Vagina (tissue), 2 donors: Measurements from ENCODE around the gene DYNLT3. TPM values are rescaled to one million over a fixed set of nuclear protein-coding genes. Genes with fewer than 3 reads are reported as not detected.

Source experiments
- DNase-seq, 2 donors: peaks; one replicate each; pipeline ENCODE4 v3.0.0-alpha.2; 2017; ENCODE audit errors: extremely low spot score in 2 of 2
- H3K27ac ChIP-seq: fragments of 200-600 bp; sonication (generic); one replicate; pipeline ENCODE4 v1.5.1; 2019
- H3K27me3 ChIP-seq: fragments of 200-600 bp; sonication (generic); one replicate; pipeline ENCODE4 v1.5.1; 2019
- H3K36me3 ChIP-seq, 2 donors: fragments of 200-600 bp; sonication (generic); one replicate each; pipeline ENCODE4 v1.5.1; 2017 to 2019
- H3K4me1 ChIP-seq: fragments of 200-600 bp; sonication (generic); one replicate; pipeline ENCODE4 v1.5.1; 2019
- H3K4me3 ChIP-seq, 2 donors: fragments of 200-600 bp; sonication (generic); 1 replicate in 1 of 2; 2 replicates in 1 of 2; pipeline ENCODE4 v1.5.1; 2016 to 2019
- H3K9me3 ChIP-seq: fragments of 200-600 bp; sonication (generic); one replicate; pipeline ENCODE4 v1.5.1; 2019
- CTCF ChIP-seq, 3 experiments: fragments of 450-650 bp in 2 of 3; fragments of 200-600 bp in 1 of 3; sonication (generic) in 1 of 3; IDR thresholded peaks; one replicate each; pipeline ENCODE4 v1.5.1; 2017 to 2019; ENCODE audit warnings: antibody characterized with exemption in 3 of 3, mild to moderate bottlenecking in 2 of 3, moderate library complexity in 2 of 3
- POLR2A ChIP-seq, 2 donors: fragments of 450-650 bp; IDR thresholded peaks; one replicate each; pipeline ENCODE4 v1.6.1; 2017; ENCODE audit warnings: antibody characterized with exemption in 2 of 2, mild to moderate bottlenecking in 2 of 2, moderate library complexity in 2 of 2
- POLR2AphosphoS5 ChIP-seq, 2 donors: sonication (generic); formaldehyde crosslinking; IDR thresholded peaks; one replicate each; pipeline ENCODE4 v1.9.0; 2017; ENCODE audit warnings: antibody characterized with exemption in 2 of 2, mild to moderate bottlenecking in 2 of 2, low read depth in 1 of 2; ENCODE audit not compliant: insufficient read depth in 1 of 2
- intact Hi-C: fragments of 100-400 bp; cut with DNase I; formaldehyde crosslinking; loops from one replicate; pipeline ENCODE4 v1.15.1; 2023
- total RNA-seq: library from RNA; depleted of rRNA; stranded (reverse); fragments of >200 nt; gene quantifications from one replicate; pipeline ENCODE4 v1.2.3, GENCODE V29; 2016

The DYNLT3 gene
- total RNA-seq, 1 donor from 2014 or later = 18.7 TPM

- intact Hi-C loops = no loop called here
- DNase-seq = no peak
- Histone ChIP-seq H3K36me3 (no peaks in the 10 kb centered on the region), H3K4me1 (no peaks in the 10 kb centered on the region), H3K27me3 (no peaks in the 10 kb centered on the region), H3K9me3 (no peaks in the 10 kb centered on the region), H3K27ac (no peak overlapping the region), H3K4me3 (no peak overlapping the region)
- TF ChIP-seq POLR2A (IDR thresholded peaks at IDR 0.05) (no peak), POLR2AphosphoS5 (IDR thresholded peaks at IDR 0.05; ENCODE audit: insufficient read depth in 1 of 2, low read depth in 1 of 2) (no peak), CTCF (IDR thresholded peaks at IDR 0.05) (no peak)
Observed at GRCh38 chrX:37875675-37876074, 28.3 kb upstream of the DYNLT3 start.

GRCh38 chrX:37873220-37873619 is 25.8 kb upstream of the DYNLT3 start:
- Histone ChIP-seq H3K27me3 (no peaks in the 10 kb centered on the region), H3K36me3 (no peaks in the 10 kb centered on the region), H3K4me1 (no peaks in the 10 kb centered on the region), H3K9me3 (no peaks in the 10 kb centered on the region), H3K27ac (no peak overlapping the region), H3K4me3 (no peak overlapping the region)
- no peak for DNase-seq
- TF ChIP-seq POLR2AphosphoS5 (IDR thresholded peaks at IDR 0.05; ENCODE audit: insufficient read depth in 1 of 2, low read depth in 1 of 2) (no peak), POLR2A (IDR thresholded peaks at IDR 0.05) (no peak), CTCF (IDR thresholded peaks at IDR 0.05) (no peak)
- intact Hi-C loops = no loop called here

GRCh38 chrX:37872303-37872655 is 24.9 kb upstream of the DYNLT3 start:
- Histone ChIP-seq H3K4me3 (no peak overlapping the region), H3K36me3 (no peaks in the 10 kb centered on the region), H3K27ac (no peak overlapping the region), H3K4me1 (no peaks in the 10 kb centered on the region), H3K27me3 (no peaks in the 10 kb centered on the region), H3K9me3 (no peaks in the 10 kb centered on the region)
- no peak for DNase-seq
- TF ChIP-seq CTCF (IDR thresholded peaks at IDR 0.05) = no peak
- TF ChIP-seq POLR2AphosphoS5 (IDR thresholded peaks at IDR 0.05; ENCODE audit: insufficient read depth in 1 of 2, low read depth in 1 of 2) = no peak
- TF ChIP-seq POLR2A (IDR thresholded peaks at IDR 0.05) = no peak
- intact Hi-C loops = no loop called here

- intact Hi-C loops = no loop called here
- no peaks in the 10 kb centered on the region for H3K4me1 ChIP-seq
- no peak overlapping the region for H3K4me3 ChIP-seq
- no peaks in the 10 kb centered on the region for H3K36me3 ChIP-seq
- H3K27me3 ChIP-seq = no peaks in the 10 kb centered on the region
- TF ChIP-seq POLR2AphosphoS5 (IDR thresholded peaks at IDR 0.05; ENCODE audit: insufficient read depth in 1 of 2, low read depth in 1 of 2) = no peak
- no peak for DNase-seq
- no peaks in the 10 kb centered on the region for H3K9me3 ChIP-seq
- H3K27ac ChIP-seq = no peak overlapping the region
Observed at GRCh38 chrX:37871626-37872302, 24.4 kb upstream of the DYNLT3 start.

- H3K27me3 ChIP-seq = no peaks in the 10 kb centered on the region
- H3K4me3 ChIP-seq = no peak overlapping the region
- DNase-seq = no peak
- no peaks in the 10 kb centered on the region for H3K4me1 ChIP-seq
- no peak overlapping the region for H3K27ac ChIP-seq
- no peaks in the 10 kb centered on the region for H3K36me3 ChIP-seq
- intact Hi-C loops = no loop called here
- no peaks in the 10 kb centered on the region for H3K9me3 ChIP-seq
- TF ChIP-seq POLR2AphosphoS5 (IDR thresholded peaks at IDR 0.05; ENCODE audit: insufficient read depth in 1 of 2, low read depth in 1 of 2) (no peak), POLR2A (IDR thresholded peaks at IDR 0.05) (no peak), CTCF (IDR thresholded peaks at IDR 0.05) (no peak)
Observed at GRCh38 chrX:37867536-37868153, 20.3 kb upstream of the DYNLT3 start.
